NCI-H2196 (cell line): ENCODE data around the gene DCXR.

Experiments used
- DNase-seq: peaks from one replicate; lab custom pipeline; 2025; ENCODE audit not compliant: unreplicated experiment; lab: John Stamatoyannopoulos, UW

Gene DCXR

GRCh38 chr17:82000803-82001570, 36.5 kb downstream of the DCXR start:
- no peak for DNase-seq

GRCh38 chr17:81999976-82000802, 37.3 kb downstream of the DCXR start:
- DNase-seq: no peak

- no peak for DNase-seq
These were observed 37.9 kb downstream of the DCXR start for GRCh38 chr17:81999587-81999975.

GRCh38 chr17:81998691-81999438, 38.6 kb downstream of the DCXR start:
- no peak for DNase-seq

DNA sequence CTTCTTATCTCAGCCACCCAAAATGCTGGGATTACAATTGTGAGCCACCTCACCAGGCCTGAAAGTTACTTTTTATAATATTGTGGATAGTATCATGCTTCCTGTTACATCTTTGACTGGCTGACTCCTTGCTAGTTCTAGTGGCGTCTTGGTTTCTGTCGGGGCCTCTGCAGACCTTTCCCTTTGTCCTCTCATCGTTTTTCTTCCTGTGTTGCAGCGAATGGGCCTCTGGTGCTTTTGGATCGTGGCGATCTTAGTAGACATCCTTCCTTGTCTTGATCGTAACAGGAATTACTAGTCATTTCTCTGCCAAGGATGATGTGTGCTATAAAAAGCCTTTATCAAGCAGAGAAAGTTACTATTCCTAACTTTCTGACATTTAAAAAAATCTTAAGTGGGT, 39.3 kb downstream of the DCXR start:
- DNase-seq: no peak

- no peak for DNase-seq
These were observed 40.6 kb downstream of the DCXR start for GRCh38 chr17:81996757-81997441.

DNA sequence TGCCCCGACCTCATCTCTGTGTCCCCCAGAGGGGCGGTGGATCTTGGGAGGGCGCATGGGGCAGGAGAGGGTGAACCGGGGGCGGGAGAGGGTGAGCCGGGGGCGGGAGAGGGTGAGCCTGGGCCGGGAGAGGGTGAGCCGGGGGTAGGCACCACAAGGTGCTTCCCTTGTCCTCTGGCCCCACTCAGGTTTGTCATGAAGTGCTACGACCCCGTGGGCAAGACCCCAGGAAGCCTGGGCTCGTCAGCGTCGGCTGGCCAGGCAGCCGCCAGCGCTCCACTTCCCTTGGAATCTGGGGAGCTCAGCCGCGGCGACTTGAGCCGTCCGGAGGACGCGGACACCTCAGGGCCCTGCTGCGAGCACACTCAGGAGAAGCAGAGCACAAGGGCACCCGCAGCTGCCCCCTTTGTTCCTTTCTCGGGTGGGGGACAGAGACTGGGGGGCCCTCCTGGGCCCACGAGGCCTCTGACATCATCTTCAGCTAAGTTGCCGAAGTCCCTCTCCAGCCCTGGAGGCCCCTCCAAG, 41.2 kb downstream of the DCXR start:
- no peak for DNase-seq

GRCh38 chr17:81995463-81996231, 41.9 kb downstream of the DCXR start:
- no peak for DNase-seq

DNA sequence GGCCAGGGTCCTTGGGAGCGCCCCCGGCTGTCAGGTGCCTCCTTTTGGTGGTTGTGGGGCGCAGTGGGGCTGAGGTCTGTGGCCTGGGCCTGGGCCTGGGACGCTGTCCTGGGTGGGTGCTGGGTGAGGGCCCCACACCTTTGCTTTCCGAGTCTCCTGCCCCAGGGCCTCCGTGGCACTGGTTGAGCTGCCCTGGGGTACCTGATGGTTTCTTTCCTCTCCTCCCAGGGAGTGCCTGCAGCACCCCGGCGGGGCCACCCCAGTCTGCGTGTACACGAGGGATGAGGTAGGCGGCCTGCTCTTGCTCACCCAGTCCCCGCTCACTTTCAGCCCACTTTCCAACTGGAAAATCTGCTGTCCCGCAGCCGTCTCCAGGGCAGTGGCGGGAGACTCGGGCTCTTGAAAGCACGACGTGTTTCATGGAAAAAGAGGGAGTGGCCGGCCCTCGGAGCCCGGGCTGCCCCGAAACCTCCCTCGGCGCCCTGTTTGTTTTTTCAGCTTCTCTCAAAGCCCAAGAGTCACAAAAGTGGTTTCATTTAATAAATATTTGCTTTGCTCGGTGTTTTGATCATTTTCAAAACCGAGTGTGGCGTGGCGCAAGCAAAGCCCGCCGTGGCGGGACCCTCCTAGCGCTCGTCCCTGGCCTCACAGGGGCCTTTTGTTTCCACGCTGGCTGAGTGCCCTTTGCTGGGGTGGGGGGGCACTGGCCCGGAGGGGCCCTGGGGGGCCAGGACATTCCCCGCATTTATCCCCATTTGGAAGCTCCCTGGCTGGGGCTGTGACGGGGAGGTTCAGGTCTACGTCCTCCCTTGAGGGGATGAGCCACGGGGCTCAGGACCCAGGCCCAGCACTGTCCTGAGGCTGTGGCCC, 42.7 kb downstream of the DCXR start:
- no peak for DNase-seq

DNA sequence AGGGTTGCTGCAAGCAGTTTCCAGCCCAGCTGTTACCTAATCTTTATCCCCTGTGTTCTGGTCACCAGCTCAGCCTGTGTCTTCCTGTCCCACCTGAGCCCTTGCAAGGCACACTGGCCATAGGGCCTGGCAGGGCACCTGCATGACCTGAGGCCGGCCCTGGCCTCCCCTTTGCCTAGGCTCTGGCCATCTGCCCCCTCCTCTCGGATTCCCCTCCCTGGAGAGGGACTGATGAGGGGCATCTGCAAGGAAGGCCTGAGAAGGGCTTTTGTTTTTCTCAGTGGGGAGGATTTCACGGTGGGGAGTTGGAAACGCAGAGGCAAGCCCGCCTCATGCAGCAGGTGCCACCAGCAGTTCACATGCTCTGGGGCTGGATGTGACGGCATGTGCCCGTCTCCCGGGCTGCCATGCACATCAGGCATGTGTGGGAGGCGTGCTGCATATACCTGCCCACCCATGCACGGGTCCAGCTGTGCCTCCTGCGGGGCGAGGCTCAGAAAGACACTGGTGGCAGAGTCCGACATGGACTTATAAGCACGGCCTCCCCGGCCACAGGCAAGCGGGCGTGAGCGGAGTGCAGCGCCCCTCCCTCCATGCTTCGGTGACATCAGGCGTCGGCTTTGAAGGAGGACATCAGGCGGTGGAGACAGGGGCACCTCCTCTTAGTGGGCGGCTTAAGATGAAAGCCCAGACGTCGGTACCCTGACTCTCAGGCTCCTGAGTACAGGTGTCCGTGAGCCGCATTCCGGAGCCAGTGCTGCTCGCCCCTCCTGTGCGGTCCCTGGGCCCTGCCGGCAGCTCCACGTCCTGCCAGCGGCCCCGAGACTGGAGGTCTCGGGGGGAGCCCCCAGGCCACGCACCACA, 43.5 kb downstream of the DCXR start:
- no peak for DNase-seq

GRCh38 chr17:81992306-81993102, 45.0 kb downstream of the DCXR start:
- DNase-seq: no peak

DNA sequence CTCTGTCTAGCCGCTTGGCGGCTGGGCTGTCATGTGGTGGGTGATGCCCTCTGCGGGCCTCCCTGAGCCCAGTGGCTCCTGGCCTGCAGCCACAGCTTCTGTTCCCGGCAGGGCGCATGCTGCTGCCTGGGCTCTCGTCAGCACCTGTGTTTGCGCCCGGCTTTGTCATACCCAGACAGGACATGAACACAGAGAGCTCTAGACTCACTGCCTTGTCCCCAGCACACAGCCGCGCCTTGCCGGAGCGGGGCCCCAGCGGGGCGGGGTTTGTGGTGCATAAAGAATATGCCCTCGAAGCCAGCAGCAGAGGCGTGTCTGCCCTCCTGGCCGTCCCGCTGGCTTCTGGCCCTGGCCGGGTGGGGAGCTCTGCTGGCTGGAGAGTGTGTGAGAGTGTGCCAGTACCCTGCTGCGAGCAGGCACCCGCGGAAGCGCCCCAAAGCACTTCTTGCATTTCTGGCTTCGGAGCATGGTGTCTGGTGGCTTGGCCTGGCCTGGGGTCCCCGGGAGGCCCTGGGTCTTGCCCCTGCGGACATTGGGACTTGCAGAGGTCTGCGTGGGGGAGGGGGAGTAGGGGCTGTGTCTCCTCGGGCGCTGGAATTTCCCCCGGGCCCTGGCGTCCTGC, 45.7 kb downstream of the DCXR start:
- peak; percentile 98 for DNase-seq

DNA sequence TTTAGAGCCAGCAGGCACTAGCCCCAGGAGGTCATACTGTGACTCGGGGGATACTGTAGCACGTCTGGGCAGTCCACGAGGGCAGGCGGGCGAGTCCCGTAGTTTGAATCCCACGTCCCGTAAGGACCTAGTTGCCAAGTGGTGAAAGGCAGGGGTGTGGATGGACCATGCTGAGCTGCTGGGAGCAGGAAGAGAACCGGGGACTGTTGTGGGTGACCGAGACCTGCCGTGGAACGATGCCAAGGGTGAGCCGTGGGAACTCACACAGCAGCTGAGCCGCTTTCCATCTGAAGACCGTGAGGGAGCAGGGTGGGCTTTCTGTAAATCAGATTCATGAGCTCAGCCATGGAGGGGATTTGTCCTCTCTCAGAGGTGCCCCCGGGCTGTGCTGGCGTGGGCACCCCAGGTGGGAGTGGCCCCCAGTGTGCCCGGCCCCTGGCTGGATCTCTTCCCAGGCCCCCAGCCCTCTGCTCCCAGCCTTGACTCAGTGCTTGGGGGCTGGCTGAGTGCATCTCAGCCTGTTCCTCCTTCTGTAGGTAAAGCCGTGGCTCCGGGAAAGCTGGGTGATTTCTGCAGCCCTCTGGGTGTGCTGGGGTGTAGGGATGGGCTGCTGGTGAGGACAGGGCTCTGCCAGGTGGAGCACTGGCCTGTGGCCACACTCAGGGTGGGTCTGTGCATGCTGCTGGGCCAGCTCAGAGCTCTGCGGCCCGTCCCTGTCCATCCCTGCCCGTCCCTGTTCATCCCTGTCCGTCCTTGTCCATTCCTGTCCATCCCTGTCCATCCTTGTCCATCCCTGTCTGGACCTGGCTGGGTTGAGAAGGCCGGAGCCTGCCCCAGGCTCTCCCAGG, 46.4 kb downstream of the DCXR start:
- no peak for DNase-seq

DNA sequence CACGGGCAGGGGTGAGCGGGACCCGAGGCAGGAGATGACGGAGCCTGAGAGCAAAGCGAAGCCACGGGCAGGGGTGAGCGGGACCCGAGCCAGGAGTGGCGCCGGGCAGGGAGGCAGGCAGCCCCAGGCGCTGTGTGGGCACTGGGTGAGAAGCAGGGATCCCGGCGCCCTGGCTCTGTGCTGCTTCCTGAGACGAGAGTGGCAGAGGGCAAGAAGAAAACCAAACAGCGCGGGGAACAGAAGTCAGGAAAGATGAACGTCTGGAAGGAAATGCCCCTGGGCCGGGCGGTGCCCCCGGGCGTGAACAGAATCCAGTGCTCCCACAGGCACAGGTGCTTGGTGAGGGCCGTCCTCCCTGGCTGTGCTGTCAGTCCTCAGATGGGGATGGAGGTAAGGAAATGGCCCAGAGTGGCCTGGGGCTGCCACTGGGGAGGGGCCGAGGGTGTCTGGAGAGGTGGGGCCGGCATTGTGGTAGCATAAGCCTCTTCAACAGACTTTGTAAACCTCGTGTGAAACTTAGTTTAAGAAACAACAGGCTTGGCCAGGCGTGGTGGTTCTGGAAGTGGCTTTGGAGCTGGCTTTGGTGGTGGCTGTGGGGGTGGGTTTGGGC, 50.2 kb downstream of the DCXR start:
- no peak for DNase-seq

DNA sequence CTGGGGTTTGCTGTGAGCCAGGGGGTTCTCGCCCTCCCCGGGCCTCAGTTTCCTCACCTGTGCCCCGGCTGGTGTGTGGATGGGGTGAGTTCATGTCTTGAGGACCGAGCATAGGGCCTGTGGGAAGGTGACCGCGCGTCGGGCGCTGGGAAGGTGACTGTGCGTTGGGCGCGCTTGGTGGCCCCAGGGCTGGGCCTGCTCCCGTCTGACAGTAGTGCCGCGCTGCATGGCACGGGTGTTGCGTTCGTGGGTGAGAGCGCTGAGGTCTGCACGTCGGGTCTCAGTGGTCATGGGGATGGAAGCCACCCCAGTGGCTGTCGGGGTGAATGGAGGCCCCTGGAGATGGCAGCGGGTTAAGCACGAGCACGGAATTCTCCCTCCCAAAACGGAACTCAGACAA, 50.9 kb downstream of the DCXR start:
- DNase-seq: no peak
